Measurements from ENCODE around the gene SH3BGRL3.

SH3BGRL3 gene

DNA sequence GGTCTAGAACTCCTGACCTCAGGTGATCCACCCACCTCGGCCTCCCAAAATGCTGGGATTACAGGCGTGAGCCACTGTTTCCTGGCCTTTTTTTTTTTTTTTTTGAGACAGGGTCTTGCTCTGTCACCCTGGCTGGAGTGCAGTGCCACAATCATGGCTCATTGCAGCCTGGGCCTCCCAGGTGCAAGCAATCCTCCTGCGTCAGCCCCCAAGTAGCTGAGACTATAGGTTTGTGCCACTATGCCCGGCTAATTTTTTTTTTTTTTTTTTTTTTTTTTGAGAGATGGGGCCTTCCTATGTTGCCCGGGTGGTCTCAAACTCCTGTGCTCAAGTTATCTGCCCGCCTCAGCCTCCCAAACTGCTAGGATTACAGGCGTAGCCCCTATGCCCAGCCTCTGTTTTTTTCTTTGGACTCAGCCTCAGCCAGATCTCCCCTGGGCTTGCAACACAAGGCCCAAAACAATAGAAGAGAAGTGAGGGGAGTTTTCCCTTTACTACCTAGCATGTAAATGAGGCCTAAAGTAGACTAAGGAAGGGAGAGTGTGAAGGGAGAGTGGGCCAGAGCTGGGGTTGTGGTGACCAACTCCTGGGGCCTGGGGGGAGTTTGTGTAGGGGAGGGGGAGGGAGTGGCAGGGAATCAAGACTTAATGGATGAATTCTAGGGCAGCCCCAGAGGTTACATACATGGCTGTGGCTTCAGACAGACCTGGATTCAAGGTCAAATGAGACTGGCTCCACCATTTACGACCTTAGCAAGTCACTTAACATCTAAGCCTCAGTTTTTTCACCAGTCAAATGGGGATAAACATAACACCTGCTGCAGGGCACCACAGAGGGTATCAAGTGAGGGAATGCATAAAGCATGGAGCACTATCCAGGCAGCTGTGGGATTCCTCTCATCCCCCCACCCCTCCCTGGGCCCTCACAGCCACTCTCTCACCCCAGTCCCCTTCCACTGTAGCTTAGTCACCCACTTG, 36.3 kb downstream of the SH3BGRL3 start:
- H3K9me3 ChIP-seq (ENCODE audit: control insufficient read depth, insufficient read depth, low read length): no peaks in the 10 kb centered on the region

DNA sequence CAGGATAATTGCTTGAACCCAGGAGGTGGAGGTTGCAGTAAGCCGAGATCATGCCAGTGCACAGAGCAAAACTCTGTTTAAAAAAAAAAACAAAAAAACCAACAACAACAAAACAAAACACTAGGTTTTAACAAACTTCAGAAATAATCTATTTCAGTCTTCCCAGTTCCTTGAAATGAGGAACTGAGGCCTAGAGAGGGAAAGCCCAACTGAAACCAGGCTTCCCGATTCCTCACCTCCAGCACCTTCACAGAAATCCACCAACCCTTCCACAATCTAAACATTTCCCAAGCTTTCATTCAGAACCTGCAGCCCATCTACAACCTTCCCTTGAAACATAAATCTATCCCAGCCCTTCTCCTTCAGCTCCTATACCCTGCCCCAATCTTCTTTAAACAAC, 37.3 kb downstream of the SH3BGRL3 start:
- H3K4me3 ChIP-seq (ENCODE audit: low read depth, low read length): no peak overlapping the region
- H3K9me3 ChIP-seq (ENCODE audit: control insufficient read depth, insufficient read depth, low read length): no peaks in the 10 kb centered on the region
- peak overlapping the region; percentile 70 for H3K9ac ChIP-seq (ENCODE audit: low read depth, low read length)
- H3K27me3 ChIP-seq (ENCODE audit: control insufficient read depth, insufficient read depth, low read length): no peaks in the 10 kb centered on the region
- H3K36me3 ChIP-seq (ENCODE audit: control insufficient read depth, insufficient read depth, low read length): peaks cover 3% of the 10 kb centered on the region
- H3K4me1 ChIP-seq (ENCODE audit: control insufficient read depth, insufficient read depth, low read length): peaks cover 8% of the 10 kb centered on the region

More for the DNA sequence above, 36.3 kb downstream of the SH3BGRL3 start:
- Histone ChIP-seq H3K36me3 (ENCODE audit: control insufficient read depth, insufficient read depth, low read length) (peaks cover 3% of the 10 kb centered on the region), H3K4me1 (ENCODE audit: control insufficient read depth, insufficient read depth, low read length) (peaks cover 8% of the 10 kb centered on the region), H3K9ac (ENCODE audit: low read depth, low read length) (no peak overlapping the region), H3K4me3 (ENCODE audit: low read depth, low read length) (no peak overlapping the region), H3K27me3 (ENCODE audit: control insufficient read depth, insufficient read depth, low read length) (no peaks in the 10 kb centered on the region)

DNA sequence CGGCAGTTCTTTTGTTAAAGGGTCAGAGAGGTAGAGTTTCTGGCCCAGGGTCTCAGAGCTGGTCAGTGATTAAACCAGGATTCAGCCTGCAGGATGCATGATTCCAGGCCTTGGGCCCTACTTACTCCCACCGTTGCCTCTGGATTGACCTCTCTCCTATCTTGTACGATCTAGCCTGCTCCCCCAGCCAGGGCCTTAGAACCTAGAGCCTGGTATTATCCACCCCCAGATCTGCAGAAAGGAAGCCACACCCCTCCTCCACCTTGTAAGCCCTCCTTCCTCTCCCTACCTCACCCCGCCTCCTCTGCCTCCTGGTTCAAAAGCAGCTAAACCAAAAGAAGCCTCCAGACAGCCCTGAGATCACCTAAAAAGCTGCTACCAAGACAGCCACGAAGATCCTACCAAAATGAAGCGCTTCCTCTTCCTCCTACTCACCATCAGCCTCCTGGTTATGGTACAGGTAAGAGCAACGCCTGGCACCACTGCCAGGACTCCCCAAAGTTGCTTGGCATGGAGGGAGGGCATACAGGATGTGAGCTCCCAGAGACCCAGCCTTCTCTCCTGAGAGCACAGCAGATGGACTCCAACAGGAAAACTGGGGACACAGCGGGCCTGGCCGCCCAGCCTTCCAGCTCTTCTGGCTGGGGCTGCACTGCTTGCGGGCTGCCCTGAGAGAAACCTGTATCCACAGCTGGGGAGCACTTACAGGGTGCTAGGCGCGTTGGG, 37.9 kb downstream of the SH3BGRL3 start, which contains the start of gene CD52:
TSS of gene CD52 (plus strand) at position 347 of the 726 bp plus-strand sequence. CDS start at position 407, 60 bp downstream.
- Histone ChIP-seq H3K9me3 (ENCODE audit: control insufficient read depth, insufficient read depth, low read length) (no peaks in the 10 kb centered on the region), H3K9ac (ENCODE audit: low read depth, low read length) (peak within 1 kb of the TSS; percentile 70), H3K4me1 (ENCODE audit: control insufficient read depth, insufficient read depth, low read length) (peaks cover 8% of the 10 kb centered on the region), H3K4me3 (ENCODE audit: low read depth, low read length) (no peak within 1 kb of the TSS), H3K36me3 (ENCODE audit: control insufficient read depth, insufficient read depth, low read length) (peaks cover 3% of the 10 kb centered on the region), H3K27me3 (ENCODE audit: control insufficient read depth, insufficient read depth, low read length) (no peaks in the 10 kb centered on the region)

DNA sequence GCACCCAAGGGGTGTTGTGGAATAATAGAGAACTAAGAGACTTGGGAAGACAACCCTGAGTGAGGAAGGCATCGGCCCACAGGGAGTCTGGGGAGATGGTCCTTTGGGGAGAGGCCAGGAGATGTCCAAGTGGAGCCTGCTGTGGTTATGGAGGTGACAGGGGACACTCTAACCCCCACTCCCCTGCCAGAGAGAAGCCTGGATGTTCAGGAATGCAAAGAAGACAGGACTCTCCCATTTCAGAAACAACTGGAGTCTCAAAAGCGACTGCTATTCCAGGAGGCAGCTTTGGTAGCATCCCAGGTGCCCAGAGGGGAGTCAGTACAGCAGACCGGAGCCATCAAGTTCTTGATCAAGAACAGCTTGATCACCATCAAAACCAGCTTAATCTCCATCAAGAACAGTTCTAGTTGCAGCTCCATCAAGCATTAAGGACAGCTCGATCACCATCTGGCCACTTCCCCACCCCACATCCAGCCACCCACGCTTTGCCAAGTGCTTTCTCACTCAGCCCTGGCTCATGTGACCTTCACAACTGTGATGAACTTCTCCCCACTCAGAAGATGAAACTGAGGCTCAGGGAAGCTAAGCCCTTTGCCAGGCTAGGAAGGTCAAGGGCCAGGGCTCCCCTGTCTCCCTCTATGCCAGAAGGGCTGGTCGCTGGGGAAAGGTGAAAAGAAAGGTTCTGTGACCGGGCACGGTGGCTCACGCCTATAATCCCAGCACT, 38.6 kb downstream of the SH3BGRL3 start:
- Histone ChIP-seq H3K36me3 (ENCODE audit: control insufficient read depth, insufficient read depth, low read length) (peaks cover 3% of the 10 kb centered on the region), H3K27me3 (ENCODE audit: control insufficient read depth, insufficient read depth, low read length) (no peaks in the 10 kb centered on the region), H3K4me1 (ENCODE audit: control insufficient read depth, insufficient read depth, low read length) (peaks cover 8% of the 10 kb centered on the region), H3K9me3 (ENCODE audit: control insufficient read depth, insufficient read depth, low read length) (no peaks in the 10 kb centered on the region), H3K4me3 (ENCODE audit: low read depth, low read length) (no peak overlapping the region), H3K9ac (ENCODE audit: low read depth, low read length) (peak overlapping the region; percentile 70)

DNA sequence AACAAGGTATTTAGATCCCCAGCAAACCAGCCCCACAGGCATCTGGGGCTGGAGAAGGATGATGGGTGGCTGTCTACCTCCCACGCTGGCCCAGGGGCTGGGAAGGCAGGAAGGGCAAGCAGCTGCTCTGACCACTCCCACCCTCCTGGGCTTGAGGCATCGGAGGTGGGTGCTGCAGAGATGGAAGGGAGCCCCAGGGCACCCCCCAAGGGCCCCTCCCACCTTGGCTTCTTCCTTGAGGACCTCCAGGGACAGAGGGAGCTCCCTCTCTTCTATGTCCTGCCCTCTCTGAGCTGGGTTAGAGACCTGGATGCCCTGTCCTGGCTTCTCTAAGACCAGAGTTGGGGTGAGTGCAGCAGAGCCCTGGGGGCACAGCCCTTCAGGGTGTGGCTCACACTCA, 41.0 kb downstream of the SH3BGRL3 start:
- no peaks in the 10 kb centered on the region for H3K27me3 ChIP-seq (ENCODE audit: control insufficient read depth, insufficient read depth, low read length)
- H3K9me3 ChIP-seq (ENCODE audit: control insufficient read depth, insufficient read depth, low read length): no peaks in the 10 kb centered on the region
- peaks cover 8% of the 10 kb centered on the region for H3K36me3 ChIP-seq (ENCODE audit: control insufficient read depth, insufficient read depth, low read length)
- peaks cover 8% of the 10 kb centered on the region for H3K4me1 ChIP-seq (ENCODE audit: control insufficient read depth, insufficient read depth, low read length)
- H3K4me3 ChIP-seq (ENCODE audit: low read depth, low read length): no peak overlapping the region
- no peak overlapping the region for H3K9ac ChIP-seq (ENCODE audit: low read depth, low read length)

DNA sequence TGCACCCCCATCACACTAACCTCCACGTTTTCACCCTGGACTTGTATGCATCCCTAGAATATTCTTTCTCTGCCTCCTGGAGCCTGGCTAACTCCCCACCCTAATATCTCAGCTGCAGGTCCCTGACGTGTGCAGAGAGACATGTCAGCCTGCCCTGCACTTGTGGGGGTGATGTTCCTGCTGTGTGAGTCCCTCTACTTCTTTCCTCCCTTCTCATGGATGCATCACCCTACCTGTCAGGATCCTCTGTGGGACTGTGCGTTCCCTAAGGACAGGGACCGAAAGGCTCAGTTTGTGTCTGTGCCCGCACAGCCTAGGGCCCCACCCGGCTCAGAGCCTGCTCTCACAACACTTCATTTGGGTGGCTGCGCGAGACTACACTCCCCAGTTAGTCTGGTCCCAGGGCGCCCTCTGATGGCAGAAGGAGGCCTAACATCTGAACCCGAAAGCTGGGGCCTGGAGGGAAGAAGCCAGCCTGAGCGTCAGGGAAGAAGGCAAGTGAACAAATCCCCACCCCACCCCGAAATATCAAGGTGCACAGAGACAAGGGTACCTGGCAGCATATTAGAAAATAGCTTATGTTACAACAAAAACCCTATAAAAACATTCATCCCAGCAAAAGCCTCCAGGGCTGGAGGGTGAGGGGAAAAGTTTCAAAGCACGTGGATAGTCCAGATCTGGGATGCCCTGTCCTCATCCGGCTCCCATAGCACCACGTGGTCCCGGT, 41.6 kb downstream of the SH3BGRL3 start:
- no peaks in the 10 kb centered on the region for H3K27me3 ChIP-seq (ENCODE audit: control insufficient read depth, insufficient read depth, low read length)
- peaks cover 7% of the 10 kb centered on the region for H3K4me1 ChIP-seq (ENCODE audit: control insufficient read depth, insufficient read depth, low read length)
- peaks cover 8% of the 10 kb centered on the region for H3K36me3 ChIP-seq (ENCODE audit: control insufficient read depth, insufficient read depth, low read length)
- no peaks in the 10 kb centered on the region for H3K9me3 ChIP-seq (ENCODE audit: control insufficient read depth, insufficient read depth, low read length)
- no peak overlapping the region for H3K9ac ChIP-seq (ENCODE audit: low read depth, low read length)
- no peak overlapping the region for H3K4me3 ChIP-seq (ENCODE audit: low read depth, low read length)

DNA sequence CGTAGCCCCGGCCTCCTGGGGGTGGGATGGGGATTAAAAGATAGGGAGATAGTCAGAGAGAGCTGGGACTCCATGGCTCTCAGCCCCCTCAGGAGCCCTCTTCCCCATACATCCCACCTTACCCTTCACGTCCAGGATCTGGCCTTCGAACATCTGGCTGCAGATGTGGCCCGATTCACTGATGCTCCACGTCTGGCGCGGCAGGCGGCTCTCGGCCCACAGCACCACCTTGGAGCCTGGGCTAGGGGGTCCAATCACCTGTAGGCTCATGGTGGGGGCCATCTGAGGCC, 42.1 kb downstream of the SH3BGRL3 start:
- H3K4me3 ChIP-seq (ENCODE audit: low read depth, low read length): no peak overlapping the region
- H3K27me3 ChIP-seq (ENCODE audit: control insufficient read depth, insufficient read depth, low read length): no peaks in the 10 kb centered on the region
- no peaks in the 10 kb centered on the region for H3K9me3 ChIP-seq (ENCODE audit: control insufficient read depth, insufficient read depth, low read length)
- H3K9ac ChIP-seq (ENCODE audit: low read depth, low read length): no peak overlapping the region
- H3K36me3 ChIP-seq (ENCODE audit: control insufficient read depth, insufficient read depth, low read length): peaks cover 8% of the 10 kb centered on the region
- H3K4me1 ChIP-seq (ENCODE audit: control insufficient read depth, insufficient read depth, low read length): peaks cover 6% of the 10 kb centered on the region

DNA sequence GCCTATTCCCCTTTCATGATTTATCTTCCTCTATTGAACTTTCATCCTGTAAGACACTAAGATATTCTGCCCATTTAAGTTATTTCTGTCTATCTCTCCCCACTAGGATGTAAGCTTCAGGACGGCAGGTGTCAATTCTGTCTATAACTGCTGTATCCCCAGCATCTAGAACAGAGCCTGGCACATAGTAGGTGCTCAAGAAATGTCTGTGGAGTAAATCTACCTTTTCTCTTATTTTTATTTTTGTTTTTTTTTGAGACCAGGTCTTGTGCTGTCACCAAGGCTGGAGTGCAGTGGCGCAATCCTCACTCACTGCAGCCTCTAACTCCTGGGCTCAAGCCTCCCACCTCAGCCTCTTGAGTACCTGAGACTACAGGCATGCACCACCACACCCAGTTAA, 43.5 kb downstream of the SH3BGRL3 start:
- Histone ChIP-seq H3K9ac (ENCODE audit: low read depth, low read length) (no peak overlapping the region), H3K36me3 (ENCODE audit: control insufficient read depth, insufficient read depth, low read length) (peaks cover 14% of the 10 kb centered on the region), H3K27me3 (ENCODE audit: control insufficient read depth, insufficient read depth, low read length) (no peaks in the 10 kb centered on the region), H3K9me3 (ENCODE audit: control insufficient read depth, insufficient read depth, low read length) (no peaks in the 10 kb centered on the region), H3K4me1 (ENCODE audit: control insufficient read depth, insufficient read depth, low read length) (no peaks in the 10 kb centered on the region), H3K4me3 (ENCODE audit: low read depth, low read length) (no peak overlapping the region)

DNA sequence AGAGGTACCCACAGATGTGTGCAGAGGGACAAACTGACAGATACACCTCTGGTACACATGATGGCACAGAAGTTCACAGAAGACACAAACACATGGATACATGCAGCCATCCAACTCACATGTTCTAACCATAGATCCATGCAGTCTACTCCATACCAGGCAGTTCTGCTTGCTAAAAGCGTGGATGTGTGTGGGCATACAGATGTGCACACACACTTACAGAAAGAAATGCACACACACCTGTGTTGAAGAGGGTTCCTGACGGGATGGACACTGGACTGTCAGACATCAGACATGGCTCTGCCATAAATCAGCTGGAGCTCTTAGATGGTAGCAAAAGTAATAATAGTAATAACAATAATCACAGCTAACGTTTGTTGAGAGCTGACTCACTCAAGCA, 44.7 kb downstream of the SH3BGRL3 start:
- Histone ChIP-seq H3K9ac (ENCODE audit: low read depth, low read length) (no peak overlapping the region), H3K4me1 (ENCODE audit: control insufficient read depth, insufficient read depth, low read length) (no peaks in the 10 kb centered on the region), H3K36me3 (ENCODE audit: control insufficient read depth, insufficient read depth, low read length) (peaks cover 16% of the 10 kb centered on the region), H3K4me3 (ENCODE audit: low read depth, low read length) (no peak overlapping the region), H3K27me3 (ENCODE audit: control insufficient read depth, insufficient read depth, low read length) (no peaks in the 10 kb centered on the region), H3K9me3 (ENCODE audit: control insufficient read depth, insufficient read depth, low read length) (no peaks in the 10 kb centered on the region)

DNA sequence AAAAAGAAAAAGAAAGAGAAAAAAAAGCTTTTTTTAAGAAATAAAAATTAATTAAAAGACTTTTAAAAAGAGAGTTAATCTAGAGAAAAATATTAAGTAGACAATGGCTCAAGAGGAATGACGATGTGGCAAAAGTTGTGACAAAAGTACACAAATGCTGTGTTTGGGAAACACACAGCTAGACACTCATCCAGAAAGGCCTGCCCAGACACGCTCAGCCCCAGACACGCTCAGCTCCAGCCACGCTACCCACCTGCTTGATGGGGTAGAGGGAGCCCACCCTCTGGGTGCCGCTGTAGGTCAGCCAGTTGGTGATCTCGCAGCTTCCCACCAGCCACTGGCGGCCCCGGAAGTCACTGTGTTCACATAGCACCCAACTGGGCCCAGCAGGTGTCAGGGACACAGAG, 48.1 kb downstream of the SH3BGRL3 start:
- H3K36me3 ChIP-seq (ENCODE audit: control insufficient read depth, insufficient read depth, low read length): peaks cover 17% of the 10 kb centered on the region
- no peaks in the 10 kb centered on the region for H3K4me1 ChIP-seq (ENCODE audit: control insufficient read depth, insufficient read depth, low read length)
- H3K27me3 ChIP-seq (ENCODE audit: control insufficient read depth, insufficient read depth, low read length): no peaks in the 10 kb centered on the region
- H3K9ac ChIP-seq (ENCODE audit: low read depth, low read length): no peak overlapping the region
- H3K4me3 ChIP-seq (ENCODE audit: low read depth, low read length): no peak overlapping the region
- no peaks in the 10 kb centered on the region for H3K9me3 ChIP-seq (ENCODE audit: control insufficient read depth, insufficient read depth, low read length)

DNA sequence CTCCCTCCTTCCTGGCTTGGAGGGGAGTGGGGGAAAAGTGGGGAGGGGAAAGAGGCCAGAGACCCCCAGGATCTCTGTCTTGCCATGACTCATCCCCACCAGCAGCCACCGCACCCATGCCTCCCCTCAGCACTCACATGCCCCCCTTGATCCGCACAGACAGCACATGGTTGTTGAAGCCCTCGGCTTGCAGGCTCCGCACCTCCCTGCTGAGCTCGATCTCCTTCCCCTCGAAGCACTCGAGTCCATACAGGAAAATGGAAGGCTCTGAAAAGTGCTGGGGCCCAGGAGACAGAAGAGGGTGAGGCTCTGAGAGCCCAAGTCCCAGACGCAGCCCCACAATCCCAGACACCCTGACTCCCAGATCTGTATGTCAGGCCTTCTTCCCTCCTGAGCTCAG, 48.7 kb downstream of the SH3BGRL3 start:
- peaks cover 17% of the 10 kb centered on the region for H3K36me3 ChIP-seq (ENCODE audit: control insufficient read depth, insufficient read depth, low read length)
- no peak overlapping the region for H3K4me3 ChIP-seq (ENCODE audit: low read depth, low read length)
- no peaks in the 10 kb centered on the region for H3K27me3 ChIP-seq (ENCODE audit: control insufficient read depth, insufficient read depth, low read length)
- H3K9me3 ChIP-seq (ENCODE audit: control insufficient read depth, insufficient read depth, low read length): no peaks in the 10 kb centered on the region
- H3K9ac ChIP-seq (ENCODE audit: low read depth, low read length): peak overlapping the region; percentile 24
- no peaks in the 10 kb centered on the region for H3K4me1 ChIP-seq (ENCODE audit: control insufficient read depth, insufficient read depth, low read length)
